ENCODE measurements around the gene SYNE2.

Gene SYNE2

GRCh38 chr14:63952053-63952932, 99.5 kb downstream of the SYNE2 start:
- Histone ChIP-seq H3K4me3 (ENCODE audit: low read depth in 1 of 2, low read length in 1 of 2) (no peak overlapping the region), H3K27ac (no peak overlapping the region), H3K9me3 (no peaks in the 10 kb centered on the region), H3K27me3 (no peaks in the 10 kb centered on the region), H3K4me1 (ENCODE audit: control insufficient read depth in 1 of 2, insufficient read depth in 1 of 2, low read depth in 1 of 2, low read length in 1 of 2) (no peaks in the 10 kb centered on the region), H3K36me3 (peaks cover 81% of the 10 kb centered on the region)
- TF ChIP-seq CTCF (IDR thresholded peaks at IDR 0.05) = no peak

- Histone ChIP-seq H3K9me3 (no peaks in the 10 kb centered on the region), H3K27ac (no peak overlapping the region), H3K4me1 (ENCODE audit: control insufficient read depth in 1 of 2, insufficient read depth in 1 of 2, low read depth in 1 of 2, low read length in 1 of 2) (no peaks in the 10 kb centered on the region), H3K36me3 (peaks cover 84% of the 10 kb centered on the region), H3K27me3 (no peaks in the 10 kb centered on the region), H3K4me3 (ENCODE audit: low read depth in 1 of 2, low read length in 1 of 2) (no peak overlapping the region)
- no peak for TF ChIP-seq CTCF (IDR thresholded peaks at IDR 0.05)
Measured at GRCh38 chr14:63952933-63953437, 100.2 kb downstream of the SYNE2 start.

- H3K27ac ChIP-seq = no peak overlapping the region
- H3K4me1 ChIP-seq (ENCODE audit: control insufficient read depth in 1 of 2, insufficient read depth in 1 of 2, low read depth in 1 of 2, low read length in 1 of 2) = no peaks in the 10 kb centered on the region
- no peak for TF ChIP-seq CTCF (IDR thresholded peaks at IDR 0.05)
- H3K36me3 ChIP-seq = peaks cover 68% of the 10 kb centered on the region
- H3K27me3 ChIP-seq = no peaks in the 10 kb centered on the region
- H3K9me3 ChIP-seq = no peaks in the 10 kb centered on the region
- no peak overlapping the region for H3K4me3 ChIP-seq (ENCODE audit: low read depth in 1 of 2, low read length in 1 of 2)
Measured at GRCh38 chr14:63956326-63956725, 103.5 kb downstream of the SYNE2 start.

- H3K27ac ChIP-seq = no peak overlapping the region
- no peaks in the 10 kb centered on the region for H3K27me3 ChIP-seq
- TF ChIP-seq CTCF (IDR thresholded peaks at IDR 0.05) = no peak
- no peaks in the 10 kb centered on the region for H3K4me1 ChIP-seq (ENCODE audit: control insufficient read depth in 1 of 2, insufficient read depth in 1 of 2, low read depth in 1 of 2, low read length in 1 of 2)
- no peak overlapping the region for H3K4me3 ChIP-seq (ENCODE audit: low read depth in 1 of 2, low read length in 1 of 2)
- no peaks in the 10 kb centered on the region for H3K9me3 ChIP-seq
- H3K36me3 ChIP-seq = peaks cover 68% of the 10 kb centered on the region
Measured at GRCh38 chr14:63960926-63961567, 108.2 kb downstream of the SYNE2 start.

- peaks cover 70% of the 10 kb centered on the region for H3K36me3 ChIP-seq
Measured at GRCh38 chr14:63962906-63963305, 110.1 kb downstream of the SYNE2 start.

More at GRCh38 chr14:63962906-63963305, 110.1 kb downstream of the SYNE2 start:
- no peaks in the 10 kb centered on the region for H3K4me1 ChIP-seq (ENCODE audit: control insufficient read depth in 1 of 2, insufficient read depth in 1 of 2, low read depth in 1 of 2, low read length in 1 of 2)
- H3K27ac ChIP-seq = no peak overlapping the region
- no peaks in the 10 kb centered on the region for H3K27me3 ChIP-seq
- no peaks in the 10 kb centered on the region for H3K9me3 ChIP-seq
- H3K4me3 ChIP-seq (ENCODE audit: low read depth in 1 of 2, low read length in 1 of 2) = no peak overlapping the region
- no peak for TF ChIP-seq CTCF (IDR thresholded peaks at IDR 0.05)
